ENCODE results near the gene PLD2. TPM values are rescaled to one million over a fixed set of nuclear protein-coding genes. Genes with fewer than 3 reads are reported as not detected.
"Not testable (repeated sequence)": the region's sequence is repeated elsewhere in the genome, so short reads cannot be mapped to it uniquely, and the experiment has no call there.

Gene PLD2
- total and polyA plus RNA-seq, 9 of the 15 experiments (the other 6 are each of a cell fraction or from before 2014, with no cell fraction given), result 0.20 to 7.5 (median 3.3) TPM

- H3K9me1 ChIP-seq (ENCODE audit: control insufficient read depth, insufficient read depth, low read length); H3K9me3 ChIP-seq (replicated peaks; ENCODE audit: control insufficient read depth, insufficient read depth, low read depth, low read length); DNase-seq (ENCODE audit: extremely low read depth in 1 of 4, low spot score in 3 of 4); H2AFZ ChIP-seq (ENCODE audit: low read depth, low read length); BruUV-seq (replicated peaks); H4K20me1 ChIP-seq (replicated peaks; ENCODE audit: control insufficient read depth, insufficient read depth, low read length); H3K36me3 ChIP-seq (ENCODE audit: control insufficient read depth, insufficient read depth, low read length); intact Hi-C loops (cut with micrococcal nuclease); FAIRE-seq; ATAC-seq; CTCF ChIA-PET (ENCODE audit: low intra/inter-chr PET ratio); H3K27me3 ChIP-seq (ENCODE audit: control insufficient read depth in 2 of 2, insufficient read depth in 2 of 2, low read length in 2 of 2); in situ Hi-C loops (cut with MboI); H3K9ac ChIP-seq (ENCODE audit: insufficient read depth in 1 of 2, low read depth in 2 of 2, low read length in 2 of 2); H3K4me1 ChIP-seq (replicated peaks in 1 of 2; ENCODE audit: control insufficient read depth in 2 of 2, insufficient read depth in 2 of 2, low read length in 2 of 2); H3K27ac ChIP-seq (ENCODE audit: extremely low read depth, low read depth, low read length); H3K4me3 ChIP-seq; H3K79me2 ChIP-seq (ENCODE audit: control insufficient read depth, insufficient read depth, low read length); H3K4me2 ChIP-seq (ENCODE audit: insufficient read depth, low read length): not testable (repeated sequence)
- POLR2A ChIA-PET, result interaction anchor here (0.6 to 1.2 kb wide), 2 partner anchors 10 to 561 kb away, joined by 3 read pairs; no protein-coding TSS in a partner anchor
- WGBS (ENCODE audit: insufficient coverage, low coverage, missing lambda C conversion rate), result 77% methylated on average over 5 of the region's 5 CpGs
- peak; percentile 61 for TF ChIP-seq NFIC (IDR thresholded peaks at IDR 0.05)
Observed at GRCh38 chr17:4867535-4867934, 60.6 kb downstream of the PLD2 start.

- ATAC-seq; FAIRE-seq; H4K20me1 ChIP-seq (replicated peaks; ENCODE audit: control insufficient read depth, insufficient read depth, low read length); DNase-seq (ENCODE audit: extremely low read depth in 1 of 4, low spot score in 3 of 4); H3K9me1 ChIP-seq (ENCODE audit: control insufficient read depth, insufficient read depth, low read length); H3K36me3 ChIP-seq (ENCODE audit: control insufficient read depth, insufficient read depth, low read length); H3K9me3 ChIP-seq (replicated peaks; ENCODE audit: control insufficient read depth, insufficient read depth, low read depth, low read length); in situ Hi-C loops (cut with MboI); BruUV-seq (replicated peaks); H3K4me1 ChIP-seq (replicated peaks in 1 of 2; ENCODE audit: control insufficient read depth in 2 of 2, insufficient read depth in 2 of 2, low read length in 2 of 2); H2AFZ ChIP-seq (ENCODE audit: low read depth, low read length); H3K4me2 ChIP-seq (ENCODE audit: insufficient read depth, low read length); H3K9ac ChIP-seq (ENCODE audit: insufficient read depth in 1 of 2, low read depth in 2 of 2, low read length in 2 of 2); intact Hi-C loops (cut with micrococcal nuclease); CTCF ChIA-PET (ENCODE audit: low intra/inter-chr PET ratio); H3K79me2 ChIP-seq (ENCODE audit: control insufficient read depth, insufficient read depth, low read length); H3K4me3 ChIP-seq; H3K27ac ChIP-seq (ENCODE audit: extremely low read depth, low read depth, low read length); H3K27me3 ChIP-seq (ENCODE audit: control insufficient read depth in 2 of 2, insufficient read depth in 2 of 2, low read length in 2 of 2): not testable (repeated sequence)
- POLR2A ChIA-PET, result interaction anchor here (0.6 kb wide), 1 partner anchor 90 kb away, joined by 3 read pairs; no protein-coding TSS in a partner anchor
- WGBS (ENCODE audit: insufficient coverage, low coverage, missing lambda C conversion rate), result 93% methylated on average over 13 of the region's 22 CpGs
Observed at GRCh38 chr17:4869058-4869998, 62.4 kb downstream of the PLD2 start.
